ENCODE data around the gene CDKAL1. TPM values are rescaled to one million over a fixed set of nuclear protein-coding genes. Genes with fewer than 3 reads are reported as not detected.

CDKAL1 gene
- total and polyA plus RNA-seq, 10 of the 15 experiments (the other 5 are each of a cell fraction or from before 2014, with no cell fraction given): 10.7 to 26.9 (median 17.3) TPM

DNA sequence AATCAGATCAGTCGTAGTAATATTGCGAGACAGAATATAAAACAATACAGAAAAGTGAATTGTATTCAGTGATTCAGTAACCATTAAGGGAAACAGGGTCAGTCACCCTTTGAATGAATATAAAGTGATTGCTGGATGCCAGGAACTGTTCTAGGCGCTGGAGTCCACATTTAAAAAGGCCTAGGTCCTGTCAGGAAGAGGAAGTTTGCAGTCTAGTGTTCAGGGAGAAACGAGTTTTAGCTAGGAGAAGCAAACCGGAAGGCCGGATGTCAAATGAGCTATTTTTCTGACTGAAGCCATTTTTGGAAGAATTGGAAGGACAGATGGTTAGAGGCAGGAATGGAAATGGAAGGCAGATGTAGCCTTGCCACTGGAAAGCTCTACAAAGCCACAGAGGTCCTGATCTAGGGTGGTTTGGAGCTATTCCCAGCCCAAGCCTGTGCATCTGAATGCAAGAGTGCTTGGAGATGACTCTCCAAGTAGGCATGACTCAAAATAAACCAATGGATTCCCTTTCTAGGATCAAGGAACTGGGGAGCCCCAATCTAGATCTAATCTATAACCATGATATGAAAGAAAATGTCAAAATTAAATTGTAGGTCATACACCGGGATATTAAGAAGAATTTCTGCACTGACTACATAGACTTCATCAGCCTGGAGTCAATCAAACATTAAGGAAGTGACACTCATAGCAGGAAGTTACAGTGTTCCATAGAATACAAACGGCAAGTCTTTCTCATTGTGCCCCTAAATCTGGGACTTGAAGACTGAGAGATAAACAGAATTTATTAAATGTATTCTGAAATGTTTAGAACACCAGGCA, 36.8 kb upstream of the CDKAL1 start (continued):
- TF ChIP-seq RELB (IDR thresholded peaks at IDR 0.05; ENCODE audit: low read depth): no peak

- no TSS peak for BruUV-seq (replicated peaks)
- Histone ChIP-seq H3K4me3 (no peak overlapping the region), H2AFZ (ENCODE audit: control insufficient read depth, low read depth, low read length) (no peak overlapping the region), H3K27me3 (replicated peaks in 1 of 2; ENCODE audit: control insufficient read depth in 2 of 2, insufficient read depth in 2 of 2, low read length in 1 of 2) (no peaks in the 10 kb centered on the region), H3K9me3 (replicated peaks; ENCODE audit: control insufficient read depth, insufficient read depth, low read length) (no peaks in the 10 kb centered on the region), H3K4me1 (ENCODE audit: control insufficient read depth, insufficient read depth, low read length) (no peaks in the 10 kb centered on the region), H3K27ac (ENCODE audit: control insufficient read depth, insufficient read depth) (no peak overlapping the region), H4K20me1 (ENCODE audit: control insufficient read depth, insufficient read depth) (no peaks in the 10 kb centered on the region), H3K4me2 (ENCODE audit: control insufficient read depth, insufficient read depth) (no peak overlapping the region), H3K9ac (ENCODE audit: control insufficient read depth, insufficient read depth, low read length) (no peak overlapping the region), H3K36me3 (ENCODE audit: control insufficient read depth in 2 of 2, insufficient read depth in 2 of 2, low read length in 1 of 2) (no peaks in the 10 kb centered on the region), H3K79me2 (ENCODE audit: control insufficient read depth, insufficient read depth, low read length) (no peaks in the 10 kb centered on the region)
- ATAC-seq (no peak), DNase-seq (ENCODE audit: low read depth, low spot score) (no peak), FAIRE-seq (no peak)
- in situ Hi-C loops (cut with MboI): no loop called here
- POLR2A ChIA-PET: interaction anchor here (0.7 kb wide), 1 partner anchor 93 kb away, joined by 3 read pairs; no protein-coding TSS in a partner anchor
- CTCF ChIA-PET: no interaction called here
- intact Hi-C loops (cut with micrococcal nuclease; ENCODE audit: unreplicated experiment): no loop called here
- SMC1A ChIA-PET (ENCODE audit: uncharacterized antibody, unreplicated experiment): no interaction called here
- WGBS (ENCODE audit: insufficient coverage, insufficient replicate concordance, low lambda C conversion rate, missing lambda C conversion rate): 79% methylated on average over 2 of the region's 2 CpGs
- no peak for TF ChIP-seq ZSCAN29 (IDR thresholded peaks at IDR 0.05)
- TF ChIP-seq, protein P1, sequence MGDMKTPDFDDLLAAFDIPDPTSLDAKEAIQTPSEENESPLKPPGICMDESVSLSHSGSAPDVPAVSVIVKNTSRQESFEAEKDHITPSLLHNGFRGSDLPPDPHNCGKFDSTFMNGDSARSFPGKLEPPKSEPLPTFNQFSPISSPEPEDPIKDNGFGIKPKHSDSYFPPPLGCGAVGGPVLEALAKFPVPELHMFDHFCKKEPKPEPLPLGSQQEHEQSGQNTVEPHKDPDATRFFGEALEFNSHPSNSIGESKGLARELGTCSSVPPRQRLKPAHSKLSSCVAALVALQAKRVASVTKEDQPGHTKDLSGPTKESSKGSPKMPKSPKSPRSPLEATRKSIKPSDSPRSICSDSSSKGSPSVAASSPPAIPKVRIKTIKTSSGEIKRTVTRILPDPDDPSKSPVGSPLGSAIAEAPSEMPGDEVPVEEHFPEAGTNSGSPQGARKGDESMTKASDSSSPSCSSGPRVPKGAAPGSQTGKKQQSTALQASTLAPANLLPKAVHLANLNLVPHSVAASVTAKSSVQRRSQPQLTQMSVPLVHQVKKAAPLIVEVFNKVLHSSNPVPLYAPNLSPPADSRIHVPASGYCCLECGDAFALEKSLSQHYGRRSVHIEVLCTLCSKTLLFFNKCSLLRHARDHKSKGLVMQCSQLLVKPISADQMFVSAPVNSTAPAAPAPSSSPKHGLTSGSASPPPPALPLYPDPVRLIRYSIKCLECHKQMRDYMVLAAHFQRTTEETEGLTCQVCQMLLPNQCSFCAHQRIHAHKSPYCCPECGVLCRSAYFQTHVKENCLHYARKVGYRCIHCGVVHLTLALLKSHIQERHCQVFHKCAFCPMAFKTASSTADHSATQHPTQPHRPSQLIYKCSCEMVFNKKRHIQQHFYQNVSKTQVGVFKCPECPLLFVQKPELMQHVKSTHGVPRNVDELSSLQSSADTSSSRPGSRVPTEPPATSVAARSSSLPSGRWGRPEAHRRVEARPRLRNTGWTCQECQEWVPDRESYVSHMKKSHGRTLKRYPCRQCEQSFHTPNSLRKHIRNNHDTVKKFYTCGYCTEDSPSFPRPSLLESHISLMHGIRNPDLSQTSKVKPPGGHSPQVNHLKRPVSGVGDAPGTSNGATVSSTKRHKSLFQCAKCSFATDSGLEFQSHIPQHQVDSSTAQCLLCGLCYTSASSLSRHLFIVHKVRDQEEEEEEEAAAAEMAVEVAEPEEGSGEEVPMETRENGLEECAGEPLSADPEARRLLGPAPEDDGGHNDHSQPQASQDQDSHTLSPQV (IDR thresholded peaks at IDR 0.05): no peak
- no peak for TF ChIP-seq MYC (IDR thresholded peaks at IDR 0.05; ENCODE audit: insufficient read depth, insufficient read length, insufficient replicate concordance, low read length, severe bottlenecking)
- RAD21 ChIA-PET (ENCODE audit: unreplicated experiment): interaction anchor here (1.3 kb wide), 1 partner anchor 93 kb away, joined by 3 read pairs; no protein-coding TSS in a partner anchor
These were observed 36.2 kb upstream of the CDKAL1 start for GRCh38 chr6:20498041-20498385.
